ENCODE results near the gene PSG1.
"Not testable (repeated sequence)": the region's sequence is repeated elsewhere in the genome, so short reads cannot be mapped to it uniquely, and the experiment has no call there.

The PSG1 gene

GRCh38 chr19:42879613-42880012, at the start of gene PSG1:
Gene PSG1, minus strand, starts transcription at chr19:42879713. Its CDS starts 132 bp downstream, at chr19:42879581.
- no peak for DNase-seq

- DNase-seq, result no peak
Measured at GRCh38 chr19:42928896-42929295, 49.4 kb upstream of the PSG1 start.

- DNase-seq, result no peak
Measured at GRCh38 chr19:42926781-42927180, 47.3 kb upstream of the PSG1 start.

- DNase-seq, result not testable (repeated sequence)
Measured at GRCh38 chr19:42923106-42923505, 43.6 kb upstream of the PSG1 start.

- not testable (repeated sequence) for DNase-seq
Measured at GRCh38 chr19:42920971-42921370, 41.5 kb upstream of the PSG1 start.

- DNase-seq, result no peak
Measured at GRCh38 chr19:42919757-42920079, 40.2 kb upstream of the PSG1 start.

- not testable (repeated sequence) for DNase-seq
Measured at GRCh38 chr19:42919070-42919756, 39.7 kb upstream of the PSG1 start.

- DNase-seq, result not testable (repeated sequence)
Measured at GRCh38 chr19:42918377-42919069, 39.0 kb upstream of the PSG1 start.

GRCh38 chr19:42917634-42918033, 38.1 kb upstream of the PSG1 start, which contains the start of gene PSG6:
Gene PSG6, minus strand, starts transcription at chr19:42917894. Its CDS starts 102 bp downstream, at chr19:42917792.
- DNase-seq, result not testable (repeated sequence)

- not testable (repeated sequence) for DNase-seq
Measured at GRCh38 chr19:42916931-42917330, 37.4 kb upstream of the PSG1 start.

GRCh38 chr19:42913516-42913915, 34.0 kb upstream of the PSG1 start:
- DNase-seq, result not testable (repeated sequence)

- not testable (repeated sequence) for DNase-seq
Measured at GRCh38 chr19:42912941-42913340, 33.4 kb upstream of the PSG1 start.

GRCh38 chr19:42911731-42912130, 32.2 kb upstream of the PSG1 start:
- DNase-seq, result not testable (repeated sequence)

GRCh38 chr19:42906162-42906561, 26.6 kb upstream of the PSG1 start:
- DNase-seq, result not testable (repeated sequence)

- not testable (repeated sequence) for DNase-seq
Measured at GRCh38 chr19:42900561-42900960, 21.0 kb upstream of the PSG1 start.

- not testable (repeated sequence) for DNase-seq
Measured at GRCh38 chr19:42899674-42900073, 20.2 kb upstream of the PSG1 start.

- DNase-seq, result not testable (repeated sequence)
Measured at GRCh38 chr19:42899110-42899509, 19.6 kb upstream of the PSG1 start.

GRCh38 chr19:42898656-42899055, 19.1 kb upstream of the PSG1 start:
- not testable (repeated sequence) for DNase-seq

- DNase-seq, result not testable (repeated sequence)
Measured at GRCh38 chr19:42897729-42898128, 18.2 kb upstream of the PSG1 start.

GRCh38 chr19:42890446-42890845, 10.9 kb upstream of the PSG1 start:
- not testable (repeated sequence) for DNase-seq

GRCh38 chr19:42887876-42888445, 8.4 kb upstream of the PSG1 start:
- not testable (repeated sequence) for DNase-seq

- DNase-seq, result not testable (repeated sequence)
Measured at GRCh38 chr19:42882730-42883129, 3.2 kb upstream of the PSG1 start.

GRCh38 chr19:42882010-42882409, 2.5 kb upstream of the PSG1 start:
- not testable (repeated sequence) for DNase-seq

GRCh38 chr19:42881279-42881678, 1.8 kb upstream of the PSG1 start:
- DNase-seq, result not testable (repeated sequence)
